HepG2 (cell line): ENCODE measurements around the gene LRRC74B. TPM values are rescaled to one million over a fixed set of nuclear protein-coding genes. Genes with fewer than 3 reads are reported as not detected.

Experiments
- ATF7 ChIP-seq, 2 experiments: fragments of 450-650 bp in 1 of 2; sonication (generic) in 1 of 2; formaldehyde crosslinking in 1 of 2; IDR thresholded peaks; 2 replicates each; pipeline versions ENCODE4 v1.4.0 to v1.6.1; 2016 to 2020; ENCODE audit warnings: antibody characterized with exemption in 1 of 2, mild to moderate bottlenecking in 1 of 2, missing genetic modification reagents in 1 of 2
- CHCHD3 ChIP-seq: sonication (generic); formaldehyde crosslinking; IDR thresholded peaks from 2 replicates; pipeline ENCODE4 v1.8.0; 2022; ENCODE audit warnings: mild to moderate bottlenecking, missing genetic modification reagents, moderate library complexity
- DMTF1 ChIP-seq: sonication (generic); formaldehyde crosslinking; IDR thresholded peaks from 2 replicates; pipeline ENCODE4 v1.4.0; 2020; ENCODE audit warnings: mild to moderate bottlenecking, missing genetic modification reagents
- EED ChIP-seq: sonication (generic); formaldehyde crosslinking; IDR thresholded peaks from 2 replicates; pipeline ENCODE4 v1.5.0; 2020; ENCODE audit warnings: mild to moderate bottlenecking, missing genetic modification reagents
- ELF3 ChIP-seq: IDR thresholded peaks from 2 replicates; pipeline ENCODE4 v1.6.1; 2016; ENCODE audit warnings: missing genetic modification reagents, missing compliant biosample characterization
- FOXC1 ChIP-seq: sonication (generic); formaldehyde crosslinking; IDR thresholded peaks from 2 replicates; pipeline ENCODE4 v1.8.0; 2022; ENCODE audit warnings: mild to moderate bottlenecking, missing genetic modification reagents, borderline replicate concordance
- GABPB1 ChIP-seq: IDR thresholded peaks from 2 replicates; pipeline ENCODE4 v1.6.1; 2016; ENCODE audit warnings: mild to moderate bottlenecking, missing genetic modification reagents, moderate library complexity, missing compliant biosample characterization
- GPN1 ChIP-seq: sonication (generic); formaldehyde crosslinking; IDR thresholded peaks from 2 replicates; pipeline ENCODE4 v1.5.1; 2020; ENCODE audit warnings: missing genetic modification reagents, borderline replicate concordance
- HDAC6 ChIP-seq: fragments of 200-600 bp; sonication (generic); IDR thresholded peaks from 2 replicates; pipeline ENCODE4 v1.7.0; 2017; ENCODE audit warnings: mild to moderate bottlenecking, antibody characterized with exemption, low read length, low read depth
- HHEX ChIP-seq: IDR thresholded peaks from 2 replicates; pipeline ENCODE4 v1.6.1; 2016; ENCODE audit warnings: control low read depth
- IKZF5 ChIP-seq: IDR thresholded peaks from 2 replicates; pipeline ENCODE4 v1.6.1; 2018; ENCODE audit warnings: missing genetic modification reagents, mild to moderate bottlenecking, missing compliant biosample characterization
- KLF6 ChIP-seq: IDR thresholded peaks from 2 replicates; pipeline ENCODE4 v1.8.0; 2016; ENCODE audit warnings: missing biosample characterization, missing genetic modification reagents
- KMT2B ChIP-seq: IDR thresholded peaks from 2 replicates; pipeline ENCODE4 v1.6.1; 2016; ENCODE audit warnings: missing genetic modification reagents, missing compliant biosample characterization
- MED1 ChIP-seq: sonication (generic); formaldehyde crosslinking; IDR thresholded peaks from 2 replicates; pipeline ENCODE4 v1.4.0; 2020; ENCODE audit warnings: missing genetic modification reagents
- MTA1 ChIP-seq: sonication (generic); formaldehyde crosslinking; IDR thresholded peaks from 2 replicates; pipeline ENCODE4 v1.4.0; 2020; ENCODE audit warnings: missing genetic modification reagents, mild to moderate bottlenecking, borderline replicate concordance
- MTF2 ChIP-seq: sonication (generic); formaldehyde crosslinking; IDR thresholded peaks from 2 replicates; pipeline ENCODE4 v1.5.0; 2020; ENCODE audit warnings: missing genetic modification reagents, borderline replicate concordance
- NR2F6 ChIP-seq, 2 experiments: IDR thresholded peaks; 2 replicates each; pipeline ENCODE4 v1.6.1; 2016; ENCODE audit warnings: antibody characterized with exemption in 1 of 2, mild to moderate bottlenecking in 1 of 2
- PAWR ChIP-seq: sonication (generic); formaldehyde crosslinking; IDR thresholded peaks from 2 replicates; pipeline ENCODE4 v1.4.0; 2020; ENCODE audit warnings: missing genetic modification reagents, mild to moderate bottlenecking, borderline replicate concordance
- SKI ChIP-seq: fragments of 450-650 bp; IDR thresholded peaks from one replicate; pipeline ENCODE4 v1.6.1; 2018; ENCODE audit warnings: mild to moderate bottlenecking; ENCODE audit not compliant: partially characterized antibody
- TBX2 ChIP-seq: sonication (generic); formaldehyde crosslinking; IDR thresholded peaks from 2 replicates; pipeline ENCODE4 v1.5.0; 2020; ENCODE audit warnings: missing genetic modification reagents, mild to moderate bottlenecking, borderline replicate concordance
- WIZ ChIP-seq: sonication (generic); formaldehyde crosslinking; IDR thresholded peaks from 2 replicates; pipeline ENCODE4 v1.5.1; 2020; ENCODE audit warnings: mild to moderate bottlenecking, missing genetic modification reagents
- ZC3H4 ChIP-seq: sonication (generic); formaldehyde crosslinking; IDR thresholded peaks from 2 replicates; pipeline ENCODE4 v1.4.0; 2020; ENCODE audit warnings: missing genetic modification reagents, borderline replicate concordance
- ZEB1 ChIP-seq: IDR thresholded peaks from 2 replicates; pipeline ENCODE4 v1.6.1; 2012; ENCODE audit warnings: mild to moderate bottlenecking, low read depth, inconsistent platforms; ENCODE audit not compliant: insufficient replicate concordance
- ZNF101 ChIP-seq: sonication (generic); formaldehyde crosslinking; IDR thresholded peaks from 2 replicates; pipeline ENCODE4 v1.4.0; 2020; ENCODE audit warnings: mild to moderate bottlenecking, low read depth, missing genetic modification reagents, borderline replicate concordance
- ZNF460 ChIP-seq: sonication (generic); formaldehyde crosslinking; IDR thresholded peaks from 2 replicates; pipeline ENCODE4 v1.5.1; 2020; ENCODE audit warnings: missing genetic modification reagents, mild to moderate bottlenecking, borderline replicate concordance
- ZNF773 ChIP-seq: sonication (generic); formaldehyde crosslinking; IDR thresholded peaks from 2 replicates; pipeline ENCODE4 v1.4.0; 2020; ENCODE audit warnings: missing genetic modification reagents, borderline replicate concordance
- ZNF83 ChIP-seq: sonication (generic); formaldehyde crosslinking; IDR thresholded peaks from 2 replicates; pipeline ENCODE4 v1.4.0; 2020; ENCODE audit warnings: missing genetic modification reagents, mild to moderate bottlenecking, borderline replicate concordance
- polyA plus RNA-seq, 8 experiments: library from polyadenylated mRNA; depleted of rRNA in 3 of 8; stranded (reverse) in 7 of 8; unstranded in 1 of 8; fragments of >200 nt; fragmentation: Illumina TruSeq in 4 of 8; extraction: Trizol in 4 of 8; gene quantifications; 2 replicates each; pipeline versions ENCODE4 v1.2.1 to v1.2.3, GENCODE V29; 2011 to 2016; ENCODE audit warnings: low read depth in 4 of 8, missing spikeins in 1 of 8, mixed read lengths in 1 of 8; ENCODE audit not compliant: insufficient read depth in 1 of 8
- total RNA-seq, 5 experiments: library from RNA; depleted of rRNA; stranded (reverse); fragments of >200 nt; fragmentation: Illumina TruSeq; extraction: Trizol; gene quantifications; 2 replicates each; pipeline ENCODE4 v1.2.3, GENCODE V29; 2016; ENCODE audit warnings: low read depth in 1 of 5

Gene LRRC74B
- total and polyA plus RNA-seq, 2 of the 13 experiments (the other 11 are each of a cell fraction or from before 2014, with no cell fraction given) = not detected

GRCh38 chr22:21001601-21002325, 44.0 kb upstream of the LRRC74B start, which contains the start of gene THAP7 (continued):
- TF ChIP-seq ZNF460 = no peak; the same call in 1 of the 2 replicates
- no peak for TF ChIP-seq NR2F6 (IDR thresholded peaks at IDR 0.05)
- peak; percentile 36 for TF ChIP-seq NR2F6 (CRISPR knock-in tag; IDR thresholded peaks at IDR 0.05)
- TF ChIP-seq ZNF101 (CRISPR knock-in tag) = 0 out of 2 replicates have a peak, but pooled peaks have one; percentile 29
- no peak for TF ChIP-seq ATF7 (IDR thresholded peaks at IDR 0.05)
- no peak for TF ChIP-seq ATF7 (CRISPR knock-in tag; IDR thresholded peaks at IDR 0.05)
- TF ChIP-seq ZEB1 = peak; percentile 14
- peak; percentile 91 for TF ChIP-seq MTA1 (CRISPR knock-in tag)
- no peak for TF ChIP-seq HHEX (CRISPR knock-in tag)
- TF ChIP-seq EED (CRISPR knock-in tag) = no peak
- TF ChIP-seq GPN1 = no peak
- 0 out of 2 replicates have a peak, but pooled peaks have one; percentile 13 for TF ChIP-seq ZNF773 (CRISPR knock-in tag)
- peak; percentile 82; the same call in 1 of the 2 replicates for TF ChIP-seq MTF2
- TF ChIP-seq GABPB1 (CRISPR knock-in tag) = peak; percentile 97
- TF ChIP-seq ZNF83 = peak; percentile 37; the same call in 1 of the 2 replicates
- TF ChIP-seq ELF3 (CRISPR knock-in tag) = no peak
- peak; percentile 89 for TF ChIP-seq CHCHD3 (CRISPR knock-in tag)
- peak; percentile 73 for TF ChIP-seq KMT2B (CRISPR knock-in tag)
- no peak for TF ChIP-seq PAWR (CRISPR knock-in tag)
- peak; percentile 97 for TF ChIP-seq FOXC1
- peak; percentile 77 for TF ChIP-seq KLF6 (CRISPR knock-in tag)
- TF ChIP-seq IKZF5 (CRISPR knock-in tag) = peak; percentile 82
- TF ChIP-seq TBX2 (CRISPR knock-in tag) = peak; percentile 55; the same call in 1 of the 2 replicates
- peak; percentile 58 for TF ChIP-seq MED1 (CRISPR knock-in tag)
- no peak for TF ChIP-seq HDAC6
- TF ChIP-seq DMTF1 (CRISPR knock-in tag) = no peak
- TF ChIP-seq ZC3H4 (CRISPR knock-in tag) = 0 out of 2 replicates have a peak, but pooled peaks have one; percentile 15
- no peak for TF ChIP-seq WIZ (CRISPR knock-in tag)
- peak; percentile 9 for TF ChIP-seq SKI
